OCI-LY1 (cell line): ENCODE measurements around the gene NPEPPS.

Experiments used
- EZH2 ChIP-seq: fragments of 200-600 bp; sonication (generic), shearing (Covaris generic); IDR thresholded peaks from 2 replicates; pipeline ENCODE4 v1.8.0; 2017; ENCODE audit warnings: borderline replicate concordance, mixed run types, mild to moderate bottlenecking, antibody characterized with exemption, low read length, moderate library complexity, mixed read lengths
- TF ChIP-seq, protein P1 (sequence below): fragments of 200-600 bp; sonication (generic), shearing (Covaris generic); IDR thresholded peaks from 2 replicates; pipeline ENCODE4 v1.5.1; 2017; ENCODE audit warnings: mild to moderate bottlenecking, antibody characterized with exemption, low read length, moderate library complexity, mixed read lengths

- TF ChIP-seq, protein P1, sequence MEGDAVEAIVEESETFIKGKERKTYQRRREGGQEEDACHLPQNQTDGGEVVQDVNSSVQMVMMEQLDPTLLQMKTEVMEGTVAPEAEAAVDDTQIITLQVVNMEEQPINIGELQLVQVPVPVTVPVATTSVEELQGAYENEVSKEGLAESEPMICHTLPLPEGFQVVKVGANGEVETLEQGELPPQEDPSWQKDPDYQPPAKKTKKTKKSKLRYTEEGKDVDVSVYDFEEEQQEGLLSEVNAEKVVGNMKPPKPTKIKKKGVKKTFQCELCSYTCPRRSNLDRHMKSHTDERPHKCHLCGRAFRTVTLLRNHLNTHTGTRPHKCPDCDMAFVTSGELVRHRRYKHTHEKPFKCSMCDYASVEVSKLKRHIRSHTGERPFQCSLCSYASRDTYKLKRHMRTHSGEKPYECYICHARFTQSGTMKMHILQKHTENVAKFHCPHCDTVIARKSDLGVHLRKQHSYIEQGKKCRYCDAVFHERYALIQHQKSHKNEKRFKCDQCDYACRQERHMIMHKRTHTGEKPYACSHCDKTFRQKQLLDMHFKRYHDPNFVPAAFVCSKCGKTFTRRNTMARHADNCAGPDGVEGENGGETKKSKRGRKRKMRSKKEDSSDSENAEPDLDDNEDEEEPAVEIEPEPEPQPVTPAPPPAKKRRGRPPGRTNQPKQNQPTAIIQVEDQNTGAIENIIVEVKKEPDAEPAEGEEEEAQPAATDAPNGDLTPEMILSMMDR: no peak
- no peak for TF ChIP-seq EZH2
These were observed 124.1 kb downstream of the NPEPPS start for GRCh38 chr17:47654991-47655390.
